Spleen (tissue), 11 donors: ENCODE results near the gene NMU. TPM values are rescaled to one million over a fixed set of nuclear protein-coding genes. Genes with fewer than 3 reads are reported as not detected.

Experiments used
- DNase-seq: peaks from one replicate; pipeline ENCODE4 v3.0.0-alpha.2; 2020
- H3K27ac ChIP-seq, 8 donors: fragments of 200-600 bp; sonication (generic) in 7 of 8; 1 replicate in 4 of 8; 2 replicates in 4 of 8; pipeline versions ENCODE4 v1.5.0 to v1.8.0; 2016 to 2021; ENCODE audit warnings: inconsistent platforms in 4 of 8, mild to moderate bottlenecking in 4 of 8, moderate library complexity in 1 of 8
- H3K27me3 ChIP-seq, 7 donors: fragments of 200-600 bp; sonication (generic) in 6 of 7; replicated peaks in 1 of 7; 1 replicate in 4 of 7; 2 replicates in 3 of 7; pipeline versions ENCODE4 v1.5.0 to v1.8.0; 2016 to 2021; ENCODE audit warnings: inconsistent platforms in 3 of 7, mild to moderate bottlenecking in 1 of 7
- H3K36me3 ChIP-seq, 6 donors: fragments of 200-600 bp; sonication (generic) in 5 of 6; 1 replicate in 4 of 6; 2 replicates in 2 of 6; pipeline versions ENCODE4 v1.5.0 to v1.8.0; 2016 to 2021; ENCODE audit warnings: inconsistent platforms in 2 of 6
- H3K4me1 ChIP-seq, 6 donors: fragments of 200-600 bp; sonication (generic) in 5 of 6; 1 replicate in 3 of 6; 2 replicates in 3 of 6; pipeline versions ENCODE4 v1.5.0 to v1.8.0; 2016 to 2021; ENCODE audit warnings: inconsistent platforms in 3 of 6
- H3K4me3 ChIP-seq, 8 donors: fragments of 200-600 bp; sonication (generic) in 7 of 8; 1 replicate in 4 of 8; 2 replicates in 4 of 8; pipeline versions ENCODE4 v1.5.0 to v1.8.0; 2016 to 2021; ENCODE audit warnings: inconsistent platforms in 4 of 8, mild to moderate bottlenecking in 4 of 8, moderate library complexity in 2 of 8
- H3K9me3 ChIP-seq, 8 donors: fragments of 200-600 bp; sonication (generic) in 7 of 8; 1 replicate in 4 of 8; 2 replicates in 4 of 8; pipeline versions ENCODE4 v1.5.0 to v1.8.0; 2016 to 2021; ENCODE audit warnings: inconsistent platforms in 4 of 8
- POLR2A ChIP-seq, 3 donors: fragments of 450-650 bp; IDR thresholded peaks; one replicate each; pipeline ENCODE4 v1.5.1; 2017; ENCODE audit warnings: antibody characterized with exemption in 3 of 3, mild to moderate bottlenecking in 1 of 3
- POLR2AphosphoS5 ChIP-seq, 3 donors: sonication (generic); formaldehyde crosslinking; IDR thresholded peaks; one replicate each; pipeline ENCODE4 v1.5.1; 2017; ENCODE audit warnings: antibody characterized with exemption in 3 of 3
- WGBS, 5 donors: extraction: QIAGEN DNeasy Blood & Tissue Kit in 3 of 5; methylation state at CpG; one replicate each; pipeline versions ENCODE4 v1.1.5 to v1.1.7; 2013 to 2018; 5-methylcytosine and 5-hydroxymethylcytosine counted together
- intact Hi-C: fragments of 100-400 bp; cut with DNase I; formaldehyde crosslinking; loops from one replicate; pipeline ENCODE4 v1.15.0; 2023; ENCODE audit warnings: low total_unique reads
- polyA plus RNA-seq, 3 donors: library from polyadenylated mRNA; stranded (reverse); fragments of 200-250 nt; gene quantifications; one replicate each; pipeline ENCODE4 v1.2.1, GENCODE V29; 2013
- total RNA-seq, 7 donors: library from RNA; depleted of rRNA in 3 of 7; stranded (reverse); fragments of >200 nt in 3 of 7; fragmentation: NEBNext Ultra II Directional in 4 of 7; extraction: Animal tissue kit (Norgen Biotek cat#: 25700) in 4 of 7; gene quantifications; one replicate each; pipeline versions ENCODE4 v1.1.0 to v1.2.1, GENCODE V29; 2016 to 2021
- TF ChIP-seq, protein P1 (sequence below), 11 experiments: fragments of 200-600 bp in 7 of 11; fragments of 450-650 bp in 4 of 11; sonication (generic) in 4 of 11; IDR thresholded peaks in 8 of 11; conservative IDR thresholded peaks in 3 of 11; 1 replicate in 7 of 11; 2 replicates in 4 of 11; pipeline versions ENCODE4 v1.4.0 to v1.8.0; 2016 to 2021; ENCODE audit warnings: antibody characterized with exemption in 11 of 11, inconsistent platforms in 4 of 11, mild to moderate bottlenecking in 1 of 11
- donor health status: healthy with polysubstance abuse.
- donor health status: DM: no; HTN: no; CAD: no; lungs with moderate emphysema.
- donor health status: DM: no; HTN: no; CAD: no.
- donor health status: Bipolar disorder and iron deficiency.
- donor health status: healthy.
- donor health status: DM: no; HTN: no; CAD: no.
- donor health status: DM: yes; HTN: yes; CAD: no.

Gene NMU
- total and polyA plus RNA-seq, 10 donors: 0.09 to 1.2 TPM; not detected in 8

DNA sequence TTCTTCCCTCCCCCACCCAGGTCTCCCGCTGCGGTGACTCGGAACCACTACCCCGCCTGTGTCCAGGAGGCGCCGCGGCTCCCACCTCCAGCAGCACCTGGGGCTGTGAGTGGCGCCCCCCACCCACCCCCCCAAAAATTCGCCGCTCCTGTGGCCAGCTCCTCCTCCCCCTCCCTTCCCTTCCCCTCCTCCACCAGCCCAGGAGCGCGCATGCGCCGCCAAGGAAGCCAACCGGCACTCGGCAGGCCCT is 89.7 kb downstream of the NMU start:
- no peak for DNase-seq
- peak overlapping the region; percentile 87 to 98 (median 96) for H3K27ac ChIP-seq
- peak overlapping the region; percentile 75 to 97 (median 94) for H3K4me3 ChIP-seq
- intact Hi-C loops: no loop called here
- WGBS, 5 donors: 0% methylated on average over 3 to 16 of the region's 16 CpGs; no CpG with 5 or more reads in 1 of the 5 donors
- TF ChIP-seq POLR2A (IDR thresholded peaks at IDR 0.05) (no peak), POLR2AphosphoS5 (IDR thresholded peaks at IDR 0.05) (no peak)
- TF ChIP-seq, protein P1, sequence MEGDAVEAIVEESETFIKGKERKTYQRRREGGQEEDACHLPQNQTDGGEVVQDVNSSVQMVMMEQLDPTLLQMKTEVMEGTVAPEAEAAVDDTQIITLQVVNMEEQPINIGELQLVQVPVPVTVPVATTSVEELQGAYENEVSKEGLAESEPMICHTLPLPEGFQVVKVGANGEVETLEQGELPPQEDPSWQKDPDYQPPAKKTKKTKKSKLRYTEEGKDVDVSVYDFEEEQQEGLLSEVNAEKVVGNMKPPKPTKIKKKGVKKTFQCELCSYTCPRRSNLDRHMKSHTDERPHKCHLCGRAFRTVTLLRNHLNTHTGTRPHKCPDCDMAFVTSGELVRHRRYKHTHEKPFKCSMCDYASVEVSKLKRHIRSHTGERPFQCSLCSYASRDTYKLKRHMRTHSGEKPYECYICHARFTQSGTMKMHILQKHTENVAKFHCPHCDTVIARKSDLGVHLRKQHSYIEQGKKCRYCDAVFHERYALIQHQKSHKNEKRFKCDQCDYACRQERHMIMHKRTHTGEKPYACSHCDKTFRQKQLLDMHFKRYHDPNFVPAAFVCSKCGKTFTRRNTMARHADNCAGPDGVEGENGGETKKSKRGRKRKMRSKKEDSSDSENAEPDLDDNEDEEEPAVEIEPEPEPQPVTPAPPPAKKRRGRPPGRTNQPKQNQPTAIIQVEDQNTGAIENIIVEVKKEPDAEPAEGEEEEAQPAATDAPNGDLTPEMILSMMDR (IDR thresholded peaks at IDR 0.05 in 8 of 11, conservative IDR thresholded peaks at IDR 0.05 in 3 of 11): no peak
- no peaks in the 10 kb centered on the region for H3K36me3 ChIP-seq
- H3K27me3 ChIP-seq: peaks cover 0 to 2% (median 0%) of the 10 kb centered on the region in 7 donors
- H3K9me3 ChIP-seq: no peaks in the 10 kb centered on the region
- peaks cover 10 to 41% (median 23%) of the 10 kb centered on the region in 6 donors for H3K4me1 ChIP-seq

DNA sequence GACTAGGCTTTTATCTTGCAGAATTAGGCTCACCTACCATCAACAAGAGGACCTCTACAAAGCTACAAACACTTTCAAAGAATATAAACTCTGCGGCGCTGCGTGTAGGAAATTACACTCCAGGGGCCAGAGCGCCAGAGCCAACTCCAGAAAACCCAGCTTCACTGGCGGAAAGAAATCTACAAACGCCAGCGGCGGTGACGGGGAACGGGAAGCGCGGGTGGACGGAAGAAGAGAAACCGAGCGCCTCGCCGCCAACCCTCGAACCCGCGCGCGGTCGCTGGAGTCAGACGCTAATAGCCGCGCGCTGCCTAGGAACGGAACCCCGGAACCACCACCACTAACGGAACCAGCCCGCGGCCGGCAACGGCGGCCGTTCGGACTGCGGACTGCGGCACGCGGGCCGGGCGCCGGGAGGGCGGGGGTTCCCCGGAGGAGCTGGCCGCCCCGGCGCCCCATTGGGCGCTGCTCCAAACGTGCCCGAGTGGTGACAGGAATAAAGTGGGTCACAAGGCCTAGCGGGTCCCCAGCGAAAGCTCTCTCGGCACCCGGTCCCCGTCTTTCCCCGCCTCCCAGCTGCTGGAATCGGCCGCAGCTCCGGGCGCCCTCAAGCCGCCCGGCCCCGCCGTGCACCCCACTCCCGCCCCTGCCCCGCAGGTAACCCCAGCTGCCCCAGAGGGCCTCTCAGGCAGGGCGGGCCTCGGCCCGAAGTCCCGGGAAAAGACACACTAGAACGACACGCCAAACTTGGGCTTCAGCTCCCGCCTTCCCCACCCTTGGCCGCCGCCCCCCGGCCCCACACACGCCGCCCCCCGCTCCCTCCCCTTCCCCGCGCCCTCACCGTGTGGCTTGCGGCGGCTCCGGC is 90.2 kb downstream of the NMU start:
- Histone ChIP-seq H3K27ac (peak overlapping the region; percentile 87 to 98 (median 96)), H3K27me3 (no peaks in the 10 kb centered on the region), H3K9me3 (no peaks in the 10 kb centered on the region), H3K4me1 (peaks cover 10 to 47% (median 23%) of the 10 kb centered on the region in 6 donors), H3K36me3 (no peaks in the 10 kb centered on the region), H3K4me3 (peak overlapping the region; percentile 75 to 97 (median 94))
- 0 to 1% (median 0%) methylated on average over 21 to 87 of the region's 87 CpGs for WGBS, 5 donors
- DNase-seq: peak; percentile 94
- TF ChIP-seq POLR2A (IDR thresholded peaks at IDR 0.05): no peak
- TF ChIP-seq POLR2AphosphoS5 (IDR thresholded peaks at IDR 0.05): peak; percentile 61 to 78 (median 74)
- TF ChIP-seq, protein P1 (IDR thresholded peaks at IDR 0.05 in 8 of 11, conservative IDR thresholded peaks at IDR 0.05 in 3 of 11): no peak
- intact Hi-C loops: no loop called here

Other genes with a start within 250 kb of the NMU start
- 100 to 1,000 TPM in 6 of 7 donors, 10 to 100 TPM in 1; 94.8 to 193 (median 160) TPM for gene TMEM165, start 240.3 kb downstream of the NMU start, total RNA-seq
- gene TMEM165, start 240.3 kb downstream of the NMU start, polyA plus RNA-seq: 10 to 100 TPM; 54.3 to 60.3 (median 54.7) TPM
- gene CLOCK, start 89.4 kb downstream of the NMU start, total RNA-seq: 10 to 100 TPM; 13.8 to 29.4 (median 22.6) TPM
- gene CLOCK, start 89.4 kb downstream of the NMU start, polyA plus RNA-seq: 1 to 10 TPM; 1.9 to 5.3 (median 2.4) TPM
- not detected for gene PDCL2, start 44.1 kb downstream of the NMU start, total RNA-seq
- not detected for gene PDCL2, start 44.1 kb downstream of the NMU start, polyA plus RNA-seq
- gene EXOC1L, start 183.5 kb upstream of the NMU start, total RNA-seq: not detected
- gene EXOC1L, start 183.5 kb upstream of the NMU start, polyA plus RNA-seq: not detected
- 10 to 100 TPM; 33.1 to 52.8 (median 46.2) TPM for gene EXOC1, start 217.3 kb upstream of the NMU start, total RNA-seq
- 10 to 100 TPM; 15.6 to 22.3 (median 20.8) TPM for gene EXOC1, start 217.3 kb upstream of the NMU start, polyA plus RNA-seq